AG09319 (cell line): ENCODE results near the gene THUMPD3.

Experiments
- DNase-seq: peaks from one replicate; pipeline ENCODE4 v3.0.0-alpha.2; 2010; ENCODE audit warnings: low read depth; ENCODE audit errors: extremely low read depth
- CTCF ChIP-seq: IDR thresholded peaks from 2 replicates; pipeline ENCODE4 v1.5.1; 2011; ENCODE audit warnings: low read depth, mild to moderate bottlenecking, inconsistent platforms, low read length, moderate library complexity

THUMPD3 gene

GRCh38 chr3:9362731-9363530, at the start of gene THUMPD3:
TSS of gene THUMPD3 (plus strand) at chr3:9363054. CDS start at chr3:9365069, 2,015 bp downstream.
- TF ChIP-seq CTCF, result no peak; the same call in 1 of the 2 replicates
- DNase-seq, result peak; percentile 64

GRCh38 chr3:9314796-9315195, 48.1 kb upstream of the THUMPD3 start:
- DNase-seq, result no peak
- TF ChIP-seq CTCF, result no peak

GRCh38 chr3:9316881-9317361, 45.9 kb upstream of the THUMPD3 start:
- no peak for TF ChIP-seq CTCF
- no peak for DNase-seq

- no peak for TF ChIP-seq CTCF
- DNase-seq, result no peak
These were observed 40.1 kb upstream of the THUMPD3 start for GRCh38 chr3:9322780-9323179.

GRCh38 chr3:9324944-9325343, 37.9 kb upstream of the THUMPD3 start:
- TF ChIP-seq CTCF, result no peak
- DNase-seq, result no peak

GRCh38 chr3:9327578-9327977, 35.3 kb upstream of the THUMPD3 start:
- no peak for DNase-seq
- no peak for TF ChIP-seq CTCF

GRCh38 chr3:9330166-9330703, 32.6 kb upstream of the THUMPD3 start:
- no peak for DNase-seq
- no peak for TF ChIP-seq CTCF
